ENCODE results near the gene DNAH12. TPM values are rescaled to one million over a fixed set of nuclear protein-coding genes. Genes with fewer than 3 reads are reported as not detected.
"Not testable (repeated sequence)": the region's sequence is repeated elsewhere in the genome, so short reads cannot be mapped to it uniquely, and the experiment has no call there.

DNAH12 gene
- total RNA-seq, 1 experiment from 2014 or later = 0.07 TPM

GRCh38 chr3:57356275-57356674, 187.9 kb downstream of the DNAH12 start:
- POLR2A ChIA-PET (ENCODE audit: unreplicated experiment); H2AFZ ChIP-seq (ENCODE audit: low read length); intact Hi-C loops (cut with micrococcal nuclease); H3K36me3 ChIP-seq (ENCODE audit: low read depth, low read length); H3K9me2 ChIP-seq (replicated peaks; ENCODE audit: low read length); H4K20me1 ChIP-seq (ENCODE audit: low read length); H3K27me3 ChIP-seq (ENCODE audit: low read length); H3K9ac ChIP-seq (ENCODE audit: low read length); H3K79me2 ChIP-seq (ENCODE audit: low read length); H3K9me3 ChIP-seq (ENCODE audit: low read length); H3K4me2 ChIP-seq (ENCODE audit: low read length); CTCF ChIA-PET; H3F3A ChIP-seq (ENCODE audit: low read length, unreplicated experiment); DNase-seq; BruUV-seq (replicated peaks); H3K4me1 ChIP-seq (ENCODE audit: insufficient read depth, low read length); H3K4me3 ChIP-seq (ENCODE audit: low read length); ATAC-seq; H3K27ac ChIP-seq (ENCODE audit: low read length): not testable (repeated sequence)

GRCh38 chr3:57354768-57355167, 189.4 kb downstream of the DNAH12 start:
- Histone ChIP-seq H3F3A (ENCODE audit: low read length, unreplicated experiment) (no peaks in the 10 kb centered on the region), H3K9me2 (replicated peaks; ENCODE audit: low read length) (no peaks in the 10 kb centered on the region), H3K27me3 (ENCODE audit: low read length) (no peaks in the 10 kb centered on the region), H3K27ac (ENCODE audit: low read length) (no peak overlapping the region), H3K4me3 (ENCODE audit: low read length) (no peak overlapping the region), H3K36me3 (ENCODE audit: low read depth, low read length) (no peaks in the 10 kb centered on the region), H4K20me1 (ENCODE audit: low read length) (no peaks in the 10 kb centered on the region), H3K9ac (ENCODE audit: low read length) (no peak overlapping the region), H3K79me2 (ENCODE audit: low read length) (no peaks in the 10 kb centered on the region), H3K4me2 (ENCODE audit: low read length) (no peak overlapping the region), H2AFZ (ENCODE audit: low read length) (no peak overlapping the region), H3K4me1 (ENCODE audit: insufficient read depth, low read length) (no peaks in the 10 kb centered on the region), H3K9me3 (ENCODE audit: low read length) (no peaks in the 10 kb centered on the region)
- no TSS peak for BruUV-seq (replicated peaks)
- TF ChIP-seq CTCF (conservative IDR thresholded peaks at IDR 0.05; ENCODE audit: low read depth, low read length) = no peak
- no peak for TF ChIP-seq EZH2phosphoT487 (IDR thresholded peaks at IDR 0.05; ENCODE audit: borderline replicate concordance, low read length)
- no peak for TF ChIP-seq EZH2 (IDR thresholded peaks at IDR 0.05; ENCODE audit: low read length, unreplicated experiment)
- DNase-seq (no peak), ATAC-seq (no peak)
- CTCF ChIA-PET = no interaction called here
- POLR2A ChIA-PET (ENCODE audit: unreplicated experiment) = no interaction called here
- intact Hi-C loops (cut with micrococcal nuclease) = no loop called here

GRCh38 chr3:57350271-57350670, 193.9 kb downstream of the DNAH12 start:
- H3K27me3 ChIP-seq (ENCODE audit: low read length) = peaks cover 4% of the 10 kb centered on the region; the same call in 1 of the 2 replicates
- DNase-seq (no peak), ATAC-seq (no peak)
- H3K9me2 ChIP-seq (replicated peaks; ENCODE audit: low read length) = no peaks in the 10 kb centered on the region
- no peaks in the 10 kb centered on the region for H3K9me3 ChIP-seq (ENCODE audit: low read length)
- H3K4me2 ChIP-seq (ENCODE audit: low read length) = no peak overlapping the region
- no peak overlapping the region for H3K27ac ChIP-seq (ENCODE audit: low read length)
- POLR2A ChIA-PET (ENCODE audit: unreplicated experiment) = no interaction called here
- H3K79me2 ChIP-seq (ENCODE audit: low read length) = no peaks in the 10 kb centered on the region
- no TSS peak for BruUV-seq (replicated peaks)
- no peak overlapping the region for H3K4me3 ChIP-seq (ENCODE audit: low read length)
- H3K36me3 ChIP-seq (ENCODE audit: low read depth, low read length) = no peaks in the 10 kb centered on the region
- TF ChIP-seq CTCF (conservative IDR thresholded peaks at IDR 0.05; ENCODE audit: low read depth, low read length) (no peak), EZH2phosphoT487 (IDR thresholded peaks at IDR 0.05; ENCODE audit: borderline replicate concordance, low read length) (no peak), EZH2 (IDR thresholded peaks at IDR 0.05; ENCODE audit: low read length, unreplicated experiment) (no peak)
- CTCF ChIA-PET = no interaction called here
- H2AFZ ChIP-seq (ENCODE audit: low read length) = no peak overlapping the region
- H3K4me1 ChIP-seq (ENCODE audit: insufficient read depth, low read length) = no peaks in the 10 kb centered on the region
- intact Hi-C loops (cut with micrococcal nuclease) = no loop called here
- no peaks in the 10 kb centered on the region for H4K20me1 ChIP-seq (ENCODE audit: low read length)
- H3K9ac ChIP-seq (ENCODE audit: low read length) = no peak overlapping the region
- no peaks in the 10 kb centered on the region for H3F3A ChIP-seq (ENCODE audit: low read length, unreplicated experiment)

DNA sequence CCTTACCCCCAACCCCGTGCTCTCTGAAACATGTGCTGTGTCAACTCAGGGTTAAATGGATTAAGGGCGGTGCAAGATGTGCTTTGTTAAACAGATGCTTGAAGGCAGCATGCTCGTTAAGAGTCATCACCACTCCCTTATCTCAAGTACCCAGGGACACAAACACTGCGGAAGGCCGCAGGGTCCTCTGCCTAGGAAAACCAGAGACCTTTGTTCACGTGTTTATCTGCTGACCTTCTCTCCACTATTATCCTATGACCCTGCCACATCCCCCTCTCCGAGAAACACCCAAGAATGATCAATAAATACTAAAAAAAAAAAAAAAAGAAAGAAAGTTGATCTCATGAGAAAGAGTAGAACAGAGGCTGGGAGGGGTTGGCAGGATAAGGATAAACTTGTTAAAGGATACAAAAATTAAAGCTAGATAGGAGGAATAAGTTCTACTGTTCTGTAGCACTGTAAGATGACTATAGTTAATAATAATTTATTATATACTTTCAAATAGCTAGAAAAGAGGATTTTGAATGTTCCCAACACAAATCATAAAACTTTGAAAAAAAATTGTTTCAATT, 205.0 kb downstream of the DNAH12 start:
- H2AFZ ChIP-seq (ENCODE audit: low read length); DNase-seq; CTCF ChIA-PET; H3K4me3 ChIP-seq (ENCODE audit: low read length); H3K27ac ChIP-seq (ENCODE audit: low read length); ATAC-seq; H4K20me1 ChIP-seq (ENCODE audit: low read length); H3K4me1 ChIP-seq (ENCODE audit: insufficient read depth, low read length); H3F3A ChIP-seq (ENCODE audit: low read length, unreplicated experiment); H3K9me2 ChIP-seq (replicated peaks; ENCODE audit: low read length); POLR2A ChIA-PET (ENCODE audit: unreplicated experiment); H3K9ac ChIP-seq (ENCODE audit: low read length); H3K36me3 ChIP-seq (ENCODE audit: low read depth, low read length); intact Hi-C loops (cut with micrococcal nuclease); BruUV-seq (replicated peaks); H3K4me2 ChIP-seq (ENCODE audit: low read length); H3K79me2 ChIP-seq (ENCODE audit: low read length); H3K9me3 ChIP-seq (ENCODE audit: low read length): not testable (repeated sequence)
- H3K27me3 ChIP-seq (ENCODE audit: low read length) = peaks cover 30% of the 10 kb centered on the region

- H3K9me2 ChIP-seq (replicated peaks; ENCODE audit: low read length); POLR2A ChIA-PET (ENCODE audit: unreplicated experiment); DNase-seq; CTCF ChIA-PET; H3K4me2 ChIP-seq (ENCODE audit: low read length); H3K36me3 ChIP-seq (ENCODE audit: low read depth, low read length); H2AFZ ChIP-seq (ENCODE audit: low read length); H3F3A ChIP-seq (ENCODE audit: low read length, unreplicated experiment); H3K9me3 ChIP-seq (ENCODE audit: low read length); H3K4me1 ChIP-seq (ENCODE audit: insufficient read depth, low read length); intact Hi-C loops (cut with micrococcal nuclease); H3K27ac ChIP-seq (ENCODE audit: low read length); ATAC-seq; H3K9ac ChIP-seq (ENCODE audit: low read length); H3K79me2 ChIP-seq (ENCODE audit: low read length); H3K4me3 ChIP-seq (ENCODE audit: low read length); H4K20me1 ChIP-seq (ENCODE audit: low read length); BruUV-seq (replicated peaks): not testable (repeated sequence)
- H3K27me3 ChIP-seq (ENCODE audit: low read length) = peaks cover 30% of the 10 kb centered on the region
These were observed 205.7 kb downstream of the DNAH12 start for GRCh38 chr3:57338272-57339070.
